NB4 (cell line): ENCODE measurements around the gene METTL18.

Source experiments
- MYC ChIP-seq: IDR thresholded peaks from 2 replicates; pipeline ENCODE4 v1.6.1; 2011; ENCODE audit warnings: low read depth, low read length
- POLR2A ChIP-seq: IDR thresholded peaks from 2 replicates; pipeline ENCODE4 v1.6.1; 2011; ENCODE audit warnings: mild to moderate bottlenecking; ENCODE audit not compliant: insufficient read length; ENCODE audit errors: extremely low read depth
- TF ChIP-seq, protein P1 (sequence below): IDR thresholded peaks from one replicate; pipeline ENCODE4 v1.5.1; 2012; ENCODE audit warnings: low read depth, low read length
- TF ChIP-seq, protein P2 (sequence below): IDR thresholded peaks from 2 replicates; pipeline ENCODE4 v1.6.1; 2011; ENCODE audit warnings: low read depth, low read length

DNA sequence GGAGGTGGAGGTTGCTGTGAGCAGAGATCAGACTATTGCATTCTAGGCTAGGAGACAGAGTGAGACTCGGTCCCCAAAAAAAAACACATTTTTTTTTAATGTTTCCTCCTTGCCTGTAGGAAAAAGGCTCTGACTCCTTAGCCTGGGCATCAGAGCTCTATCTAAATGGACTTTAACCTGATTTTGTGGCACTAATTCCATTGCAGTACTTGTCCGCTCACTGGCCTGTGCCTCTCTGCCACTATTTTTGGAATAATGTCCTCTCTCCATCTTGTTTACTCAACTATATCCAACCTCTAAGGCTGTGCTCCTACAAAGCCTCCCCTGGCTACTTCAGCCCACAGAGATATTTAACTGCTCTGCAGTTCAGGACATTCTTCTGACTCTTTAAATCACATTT is 26.5 kb downstream of the METTL18 start:
- TF ChIP-seq, protein P1, sequence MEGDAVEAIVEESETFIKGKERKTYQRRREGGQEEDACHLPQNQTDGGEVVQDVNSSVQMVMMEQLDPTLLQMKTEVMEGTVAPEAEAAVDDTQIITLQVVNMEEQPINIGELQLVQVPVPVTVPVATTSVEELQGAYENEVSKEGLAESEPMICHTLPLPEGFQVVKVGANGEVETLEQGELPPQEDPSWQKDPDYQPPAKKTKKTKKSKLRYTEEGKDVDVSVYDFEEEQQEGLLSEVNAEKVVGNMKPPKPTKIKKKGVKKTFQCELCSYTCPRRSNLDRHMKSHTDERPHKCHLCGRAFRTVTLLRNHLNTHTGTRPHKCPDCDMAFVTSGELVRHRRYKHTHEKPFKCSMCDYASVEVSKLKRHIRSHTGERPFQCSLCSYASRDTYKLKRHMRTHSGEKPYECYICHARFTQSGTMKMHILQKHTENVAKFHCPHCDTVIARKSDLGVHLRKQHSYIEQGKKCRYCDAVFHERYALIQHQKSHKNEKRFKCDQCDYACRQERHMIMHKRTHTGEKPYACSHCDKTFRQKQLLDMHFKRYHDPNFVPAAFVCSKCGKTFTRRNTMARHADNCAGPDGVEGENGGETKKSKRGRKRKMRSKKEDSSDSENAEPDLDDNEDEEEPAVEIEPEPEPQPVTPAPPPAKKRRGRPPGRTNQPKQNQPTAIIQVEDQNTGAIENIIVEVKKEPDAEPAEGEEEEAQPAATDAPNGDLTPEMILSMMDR: no peak
- TF ChIP-seq, protein P2, sequence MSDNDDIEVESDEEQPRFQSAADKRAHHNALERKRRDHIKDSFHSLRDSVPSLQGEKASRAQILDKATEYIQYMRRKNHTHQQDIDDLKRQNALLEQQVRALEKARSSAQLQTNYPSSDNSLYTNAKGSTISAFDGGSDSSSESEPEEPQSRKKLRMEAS: no peak
- TF ChIP-seq POLR2A: no peak
- TF ChIP-seq MYC: no peak
